Rectal smooth muscle tissue (tissue), 1 donor: Measurements from ENCODE around the gene CSH2.

Source experiments
- H3K27ac ChIP-seq: one replicate; pipeline ENCODE4 v1.7.0; 2013; ENCODE audit warnings: low read depth, low read length, inconsistent platforms
- H3K27me3 ChIP-seq: one replicate; pipeline ENCODE4 v1.7.0; 2013; ENCODE audit warnings: low read length; ENCODE audit not compliant: control insufficient read depth, insufficient read depth
- H3K36me3 ChIP-seq: one replicate; pipeline ENCODE4 v1.7.0; 2013; ENCODE audit warnings: low read length; ENCODE audit not compliant: control insufficient read depth, insufficient read depth
- H3K4me1 ChIP-seq: one replicate; pipeline ENCODE4 v1.7.0; 2013; ENCODE audit warnings: low read length; ENCODE audit not compliant: control insufficient read depth, insufficient read depth
- H3K4me3 ChIP-seq: one replicate; pipeline ENCODE4 v1.7.0; 2013; ENCODE audit warnings: low read length
- H3K9ac ChIP-seq: one replicate; pipeline ENCODE4 v1.7.0; 2013; ENCODE audit warnings: low read length

Gene CSH2

GRCh38 chr17:63833741-63834373 is 39.6 kb downstream of the CSH2 start:
- Histone ChIP-seq H3K4me1 (peaks cover 9% of the 10 kb centered on the region), H3K27me3 (no peaks in the 10 kb centered on the region), H3K9ac (no peak overlapping the region), H3K27ac (no peak overlapping the region), H3K36me3 (peaks cover 58% of the 10 kb centered on the region), H3K4me3 (no peak overlapping the region)

- Histone ChIP-seq H3K27ac (no peak overlapping the region), H3K9ac (no peak overlapping the region), H3K36me3 (peaks cover 58% of the 10 kb centered on the region), H3K27me3 (no peaks in the 10 kb centered on the region), H3K4me3 (no peak overlapping the region), H3K4me1 (peaks cover 14% of the 10 kb centered on the region)
Observed at GRCh38 chr17:63833026-63833740, 40.3 kb downstream of the CSH2 start.

GRCh38 chr17:63832455-63832854 is 41.0 kb downstream of the CSH2 start:
- H3K9ac ChIP-seq, result no peak overlapping the region
- peaks cover 10% of the 10 kb centered on the region for H3K4me1 ChIP-seq
- H3K36me3 ChIP-seq, result peaks cover 58% of the 10 kb centered on the region
- no peak overlapping the region for H3K4me3 ChIP-seq
- H3K27ac ChIP-seq, result no peak overlapping the region
- H3K27me3 ChIP-seq, result no peaks in the 10 kb centered on the region

GRCh38 chr17:63832014-63832413 is 41.5 kb downstream of the CSH2 start:
- H3K36me3 ChIP-seq, result peaks cover 55% of the 10 kb centered on the region
- H3K27ac ChIP-seq, result no peak overlapping the region
- H3K9ac ChIP-seq, result no peak overlapping the region
- no peaks in the 10 kb centered on the region for H3K27me3 ChIP-seq
- H3K4me1 ChIP-seq, result peaks cover 10% of the 10 kb centered on the region
- H3K4me3 ChIP-seq, result no peak overlapping the region

- peaks cover 10% of the 10 kb centered on the region for H3K4me1 ChIP-seq
- H3K9ac ChIP-seq, result no peak overlapping the region
- no peak overlapping the region for H3K27ac ChIP-seq
- no peaks in the 10 kb centered on the region for H3K27me3 ChIP-seq
- H3K4me3 ChIP-seq, result no peak overlapping the region
- peaks cover 53% of the 10 kb centered on the region for H3K36me3 ChIP-seq
Observed at GRCh38 chr17:63831505-63831904, 42.0 kb downstream of the CSH2 start.

- Histone ChIP-seq H3K4me3 (no peak overlapping the region), H3K36me3 (peaks cover 53% of the 10 kb centered on the region), H3K27me3 (no peaks in the 10 kb centered on the region), H3K27ac (no peak overlapping the region), H3K4me1 (peaks cover 14% of the 10 kb centered on the region), H3K9ac (no peak overlapping the region)
Observed at GRCh38 chr17:63830904-63831491, 42.5 kb downstream of the CSH2 start.

- Histone ChIP-seq H3K27ac (no peak overlapping the region), H3K4me1 (peaks cover 17% of the 10 kb centered on the region), H3K4me3 (no peak overlapping the region), H3K36me3 (peaks cover 57% of the 10 kb centered on the region), H3K9ac (no peak overlapping the region), H3K27me3 (no peaks in the 10 kb centered on the region)
Observed at GRCh38 chr17:63830278-63830677, 43.2 kb downstream of the CSH2 start.

GRCh38 chr17:63828936-63829335 is 44.5 kb downstream of the CSH2 start:
- Histone ChIP-seq H3K27me3 (no peaks in the 10 kb centered on the region), H3K4me3 (no peak overlapping the region), H3K27ac (no peak overlapping the region), H3K36me3 (peaks cover 61% of the 10 kb centered on the region), H3K9ac (no peak overlapping the region), H3K4me1 (peaks cover 17% of the 10 kb centered on the region)

- peaks cover 60% of the 10 kb centered on the region for H3K36me3 ChIP-seq
- peak overlapping the region; percentile 61 for H3K9ac ChIP-seq
- no peaks in the 10 kb centered on the region for H3K27me3 ChIP-seq
- peaks cover 17% of the 10 kb centered on the region for H3K4me1 ChIP-seq
- H3K4me3 ChIP-seq, result peak overlapping the region; percentile 69
- H3K27ac ChIP-seq, result peak overlapping the region; percentile 96
Observed at GRCh38 chr17:63827801-63828221, 45.7 kb downstream of the CSH2 start.

- Histone ChIP-seq H3K27ac (peak within 1 kb of the TSS; percentile 96), H3K9ac (peak within 1 kb of the TSS; percentile 61), H3K27me3 (no peaks in the 10 kb centered on the region), H3K4me3 (peak within 1 kb of the TSS; percentile 69), H3K36me3 (peaks cover 58% of the 10 kb centered on the region), H3K4me1 (peaks cover 17% of the 10 kb centered on the region)
Observed at GRCh38 chr17:63827002-63827800, 46.3 kb downstream of the CSH2 start, which contains the start of the genes FTSJ3 and PSMC5. FTSJ3 (minus strand) TSS chr17:63827663; CDS start chr17:63826902, 761 bp downstream. PSMC5 (plus strand) TSS chr17:63827431; CDS start chr17:63827491, 60 bp downstream.

GRCh38 chr17:63826468-63827001 is 46.9 kb downstream of the CSH2 start:
- H3K36me3 ChIP-seq, result peaks cover 58% of the 10 kb centered on the region

GRCh38 chr17:63824362-63824761 is 49.1 kb downstream of the CSH2 start:
- Histone ChIP-seq H3K36me3 (peaks cover 51% of the 10 kb centered on the region), H3K9ac (no peak overlapping the region), H3K27me3 (no peaks in the 10 kb centered on the region), H3K4me1 (peaks cover 17% of the 10 kb centered on the region), H3K27ac (no peak overlapping the region), H3K4me3 (no peak overlapping the region)

More at GRCh38 chr17:63826468-63827001, 46.9 kb downstream of the CSH2 start:
- no peaks in the 10 kb centered on the region for H3K27me3 ChIP-seq
- H3K27ac ChIP-seq, result peak overlapping the region; percentile 96
- H3K4me1 ChIP-seq, result peaks cover 17% of the 10 kb centered on the region
- H3K4me3 ChIP-seq, result peak overlapping the region; percentile 69
- peak overlapping the region; percentile 20 for H3K9ac ChIP-seq
